IgD-negative memory B cell (primary cell): Measurements from ENCODE around the gene ZNF423. TPM values are rescaled to one million over a fixed set of nuclear protein-coding genes. Genes with fewer than 3 reads are reported as not detected.

Experiments
- H3K27ac Mint-ChIP-seq, 3 donors: one replicate each; pipeline ENCODE4 v1.8.0; 2020 to 2022; ENCODE audit warnings: mild to moderate bottlenecking in 3 of 3, mixed read lengths in 3 of 3, moderate library complexity in 1 of 3
- H3K27me3 Mint-ChIP-seq: one replicate; pipeline ENCODE4 v1.8.0; 2021; ENCODE audit warnings: mixed read lengths
- H3K36me3 Mint-ChIP-seq: one replicate; pipeline ENCODE4 v1.8.0; 2020; ENCODE audit warnings: mild to moderate bottlenecking, mixed read lengths
- H3K4me1 Mint-ChIP-seq, 3 donors: one replicate each; pipeline ENCODE4 v1.8.0; 2020 to 2022; ENCODE audit warnings: mixed read lengths in 3 of 3, mild to moderate bottlenecking in 1 of 3
- H3K4me3 Mint-ChIP-seq, 4 donors: one replicate each; pipeline ENCODE4 v1.8.0; 2020 to 2022; ENCODE audit warnings: mild to moderate bottlenecking in 4 of 4, mixed read lengths in 4 of 4, moderate library complexity in 3 of 4
- H3K9me3 Mint-ChIP-seq, 3 donors: one replicate each; pipeline ENCODE4 v1.8.0; 2020 to 2021; ENCODE audit warnings: mixed read lengths in 3 of 3, mild to moderate bottlenecking in 1 of 3
- polyA plus RNA-seq: library from polyadenylated mRNA; unstranded; fragments of 300-500 nt; fragmentation: Illumina TruSeq; gene quantifications from one replicate; pipeline ENCODE4 v1.2.3, GENCODE V29; 2021

The ZNF423 gene
- polyA plus RNA-seq, 1 donor from 2014 or later = not detected

- H3K27ac Mint-ChIP-seq = no peak overlapping the region
- H3K27me3 Mint-ChIP-seq = peaks cover under 1% of the 10 kb centered on the region
- no peaks in the 10 kb centered on the region for H3K4me1 Mint-ChIP-seq
- H3K4me3 Mint-ChIP-seq = no peak overlapping the region
- no peaks in the 10 kb centered on the region for H3K9me3 Mint-ChIP-seq
- H3K36me3 Mint-ChIP-seq = no peaks in the 10 kb centered on the region
These were observed 198.0 kb downstream of the ZNF423 start for GRCh38 chr16:49657736-49658465.

- Mint-ChIP-seq H3K36me3 (no peaks in the 10 kb centered on the region), H3K9me3 (peaks cover 0 to 2% (median 1%) of the 10 kb centered on the region in 3 donors), H3K27ac (no peak overlapping the region), H3K4me1 (no peaks in the 10 kb centered on the region), H3K4me3 (no peak overlapping the region), H3K27me3 (no peaks in the 10 kb centered on the region)
These were observed 201.5 kb downstream of the ZNF423 start for GRCh38 chr16:49654425-49654824.

- Mint-ChIP-seq H3K9me3 (peaks cover 2 to 10% (median 6%) of the 10 kb centered on the region in 3 donors), H3K36me3 (no peaks in the 10 kb centered on the region), H3K27me3 (no peaks in the 10 kb centered on the region), H3K27ac (no peak overlapping the region), H3K4me1 (no peaks in the 10 kb centered on the region), H3K4me3 (no peak overlapping the region)
These were observed 202.3 kb downstream of the ZNF423 start for GRCh38 chr16:49653577-49653976.

- Mint-ChIP-seq H3K27me3 (no peaks in the 10 kb centered on the region), H3K4me1 (no peaks in the 10 kb centered on the region), H3K4me3 (no peak overlapping the region), H3K27ac (no peak overlapping the region), H3K36me3 (no peaks in the 10 kb centered on the region), H3K9me3 (peaks cover 2 to 10% (median 7%) of the 10 kb centered on the region in 3 donors)
These were observed 202.7 kb downstream of the ZNF423 start for GRCh38 chr16:49653173-49653570.

GRCh38 chr16:49652456-49653172 is 203.3 kb downstream of the ZNF423 start:
- no peaks in the 10 kb centered on the region for H3K4me1 Mint-ChIP-seq
- H3K27ac Mint-ChIP-seq = no peak overlapping the region
- H3K27me3 Mint-ChIP-seq = no peaks in the 10 kb centered on the region

GRCh38 chr16:49651996-49652395 is 203.9 kb downstream of the ZNF423 start:
- Mint-ChIP-seq H3K4me3 (no peak overlapping the region), H3K27me3 (no peaks in the 10 kb centered on the region), H3K27ac (no peak overlapping the region), H3K9me3 (peaks cover 6 to 21% (median 10%) of the 10 kb centered on the region in 3 donors), H3K4me1 (no peaks in the 10 kb centered on the region), H3K36me3 (peaks cover 1% of the 10 kb centered on the region)

More at GRCh38 chr16:49652456-49653172, 203.3 kb downstream of the ZNF423 start:
- Mint-ChIP-seq H3K4me3 (no peak overlapping the region), H3K9me3 (peaks cover 5 to 16% (median 10%) of the 10 kb centered on the region in 3 donors), H3K36me3 (no peaks in the 10 kb centered on the region)

DNA sequence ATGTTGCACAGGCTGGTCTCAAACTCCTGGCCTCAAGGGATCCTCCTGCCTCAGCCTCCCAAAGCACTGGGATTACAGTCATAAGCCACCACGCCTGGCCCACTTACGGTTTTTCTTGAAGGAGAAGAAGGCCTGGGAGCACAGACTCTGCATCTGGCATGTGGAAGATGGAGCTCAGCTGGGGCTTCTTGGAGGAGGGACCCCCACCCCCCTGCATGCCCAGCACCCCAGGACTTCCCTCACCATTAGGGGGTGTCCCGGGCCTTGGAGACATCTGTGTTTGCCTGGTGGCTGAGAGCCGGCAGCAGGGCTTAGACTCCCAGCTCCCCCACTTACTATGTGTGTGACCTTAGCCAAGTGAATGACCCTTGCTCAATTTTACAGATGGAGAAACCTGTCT is 204.7 kb downstream of the ZNF423 start:
- H3K27ac Mint-ChIP-seq = no peak overlapping the region
- peaks cover 6 to 21% (median 10%) of the 10 kb centered on the region in 3 donors for H3K9me3 Mint-ChIP-seq
- H3K4me1 Mint-ChIP-seq = no peaks in the 10 kb centered on the region
- no peaks in the 10 kb centered on the region for H3K27me3 Mint-ChIP-seq
- H3K4me3 Mint-ChIP-seq = no peak overlapping the region
- peaks cover 1% of the 10 kb centered on the region for H3K36me3 Mint-ChIP-seq

- Mint-ChIP-seq H3K27me3 (no peaks in the 10 kb centered on the region), H3K4me1 (no peaks in the 10 kb centered on the region), H3K9me3 (peaks cover 6 to 27% (median 10%) of the 10 kb centered on the region in 3 donors), H3K4me3 (no peak overlapping the region), H3K27ac (no peak overlapping the region), H3K36me3 (peaks cover 1% of the 10 kb centered on the region)
These were observed 205.3 kb downstream of the ZNF423 start for GRCh38 chr16:49650603-49651002.

DNA sequence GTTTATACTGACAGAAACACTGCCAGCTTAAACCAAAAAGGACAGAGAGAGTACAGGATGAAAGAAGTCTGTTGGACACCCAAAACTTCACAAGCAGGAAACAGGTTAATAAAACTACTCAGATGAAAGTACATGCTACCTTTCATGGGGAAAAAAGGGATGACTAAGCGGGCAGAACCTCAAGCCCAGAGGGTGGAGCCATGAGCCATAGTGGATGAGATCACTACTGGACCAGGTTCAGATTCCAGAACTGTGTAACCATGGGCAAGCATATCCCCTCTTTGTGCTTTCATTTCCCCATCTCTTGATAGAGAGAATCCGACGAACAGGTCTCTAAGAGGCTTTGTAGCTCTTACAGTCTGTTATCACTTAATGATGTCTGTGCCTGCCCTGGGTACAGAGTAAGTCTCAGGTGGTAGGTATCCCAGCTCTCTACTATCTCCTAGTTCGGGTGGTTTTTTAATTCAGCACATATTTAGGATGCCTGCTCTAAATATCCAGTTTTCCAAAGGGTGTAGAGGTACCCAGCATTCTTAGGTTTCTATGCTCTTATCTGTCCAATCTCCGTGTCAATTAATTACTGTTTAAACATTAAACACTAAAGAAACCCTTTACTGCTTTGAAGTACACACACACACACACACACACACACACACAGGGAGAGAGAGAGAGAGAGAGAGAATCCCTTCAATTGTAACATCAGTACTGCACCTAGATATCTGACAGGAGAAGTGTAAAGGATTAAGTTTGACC is 206.7 kb downstream of the ZNF423 start:
- Mint-ChIP-seq H3K4me1 (no peaks in the 10 kb centered on the region), H3K4me3 (no peak overlapping the region), H3K27me3 (no peaks in the 10 kb centered on the region), H3K36me3 (peaks cover 1% of the 10 kb centered on the region), H3K27ac (no peak overlapping the region), H3K9me3 (peaks cover 6 to 31% (median 10%) of the 10 kb centered on the region in 3 donors)

GRCh38 chr16:49647673-49648072 is 208.2 kb downstream of the ZNF423 start:
- no peak overlapping the region for H3K27ac Mint-ChIP-seq
- H3K27me3 Mint-ChIP-seq = no peaks in the 10 kb centered on the region
- H3K4me3 Mint-ChIP-seq = no peak overlapping the region
- H3K36me3 Mint-ChIP-seq = peaks cover 1% of the 10 kb centered on the region
- H3K4me1 Mint-ChIP-seq = no peaks in the 10 kb centered on the region
- peaks cover 6 to 31% (median 10%) of the 10 kb centered on the region in 3 donors for H3K9me3 Mint-ChIP-seq

DNA sequence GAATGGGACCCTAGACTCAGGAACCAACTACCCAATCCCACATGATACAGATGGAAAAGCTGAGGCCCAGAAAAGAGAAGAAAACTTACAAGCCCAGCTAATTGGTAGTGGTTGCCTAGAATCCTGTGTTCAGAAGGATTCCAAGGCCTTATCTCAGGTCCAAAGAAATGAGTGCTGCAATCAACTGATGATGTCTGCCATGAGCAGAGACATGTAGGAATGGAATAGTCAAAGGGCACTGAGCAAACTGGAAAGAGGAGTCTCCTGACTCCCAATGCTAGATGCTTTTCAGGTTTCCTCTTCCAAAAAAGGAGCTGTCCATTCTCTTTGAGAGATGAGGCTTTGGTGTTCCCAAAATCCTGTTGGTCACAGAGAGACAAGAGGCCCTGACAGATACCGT is 210.6 kb downstream of the ZNF423 start:
- H3K36me3 Mint-ChIP-seq = peaks cover 1% of the 10 kb centered on the region
- H3K4me1 Mint-ChIP-seq = no peaks in the 10 kb centered on the region
- H3K27me3 Mint-ChIP-seq = peaks cover 3% of the 10 kb centered on the region
- no peak overlapping the region for H3K4me3 Mint-ChIP-seq
- H3K27ac Mint-ChIP-seq = no peak overlapping the region
- H3K9me3 Mint-ChIP-seq = peaks cover 6 to 31% (median 10%) of the 10 kb centered on the region in 3 donors

DNA sequence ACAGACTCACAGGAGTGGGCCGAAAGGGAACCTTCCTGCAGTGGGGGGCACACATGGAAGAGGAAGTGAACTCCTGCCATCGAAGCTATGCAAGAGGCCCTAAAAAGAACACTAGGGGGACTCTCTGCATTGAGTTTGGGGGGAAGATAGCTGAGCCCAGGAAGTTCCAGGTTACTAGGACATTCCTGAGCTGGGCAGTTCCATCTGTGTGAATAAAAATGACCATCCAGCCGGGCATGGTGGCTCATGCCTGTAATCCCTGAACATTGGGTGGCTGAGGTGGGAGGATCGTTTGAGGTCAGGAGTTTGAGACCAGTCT is 211.8 kb downstream of the ZNF423 start:
- Mint-ChIP-seq H3K4me3 (no peak overlapping the region), H3K9me3 (peaks cover 6 to 26% (median 7%) of the 10 kb centered on the region in 3 donors), H3K36me3 (peaks cover 1% of the 10 kb centered on the region), H3K27me3 (peaks cover 9% of the 10 kb centered on the region), H3K27ac (no peak overlapping the region), H3K4me1 (no peaks in the 10 kb centered on the region)

- Mint-ChIP-seq H3K27ac (no peak overlapping the region), H3K4me3 (no peak overlapping the region), H3K9me3 (peaks cover 3 to 21% (median 4%) of the 10 kb centered on the region in 3 donors), H3K36me3 (peaks cover 1% of the 10 kb centered on the region), H3K27me3 (peaks cover 9% of the 10 kb centered on the region), H3K4me1 (no peaks in the 10 kb centered on the region)
These were observed 212.3 kb downstream of the ZNF423 start for GRCh38 chr16:49643429-49644144.

GRCh38 chr16:49641250-49641649 is 214.7 kb downstream of the ZNF423 start:
- peaks cover 0 to 10% (median 4%) of the 10 kb centered on the region in 3 donors for H3K9me3 Mint-ChIP-seq
- no peaks in the 10 kb centered on the region for H3K4me1 Mint-ChIP-seq
- H3K27me3 Mint-ChIP-seq = peaks cover 9% of the 10 kb centered on the region
- no peak overlapping the region for H3K4me3 Mint-ChIP-seq
- H3K36me3 Mint-ChIP-seq = no peaks in the 10 kb centered on the region
- H3K27ac Mint-ChIP-seq = no peak overlapping the region

DNA sequence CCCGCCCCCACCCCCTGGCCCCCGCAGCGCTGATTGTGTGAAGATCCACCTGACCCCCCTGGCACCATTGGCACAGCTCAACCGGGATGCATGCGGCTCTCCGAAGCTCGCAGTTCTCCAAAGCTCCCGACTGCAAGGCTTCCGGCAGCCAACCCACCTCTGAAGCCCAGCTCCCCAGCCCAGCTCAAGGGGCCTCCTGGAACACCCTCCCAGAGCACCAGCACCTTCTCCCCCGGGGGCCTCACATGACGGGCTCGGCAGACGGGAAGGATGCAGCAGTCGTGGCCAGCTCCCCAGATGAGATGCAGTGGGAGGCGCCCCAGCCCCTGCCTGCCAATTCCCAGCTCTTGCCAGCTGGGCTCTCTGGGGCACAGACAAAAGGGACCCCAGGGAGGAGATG is 215.3 kb downstream of the ZNF423 start:
- Mint-ChIP-seq H3K36me3 (no peaks in the 10 kb centered on the region), H3K27me3 (peaks cover 9% of the 10 kb centered on the region), H3K4me3 (no peak overlapping the region), H3K4me1 (no peaks in the 10 kb centered on the region), H3K9me3 (peaks cover 0 to 4% (median 4%) of the 10 kb centered on the region in 3 donors), H3K27ac (no peak overlapping the region)
